Measurements from ENCODE around the gene CRYBB3.

The CRYBB3 gene

DNA sequence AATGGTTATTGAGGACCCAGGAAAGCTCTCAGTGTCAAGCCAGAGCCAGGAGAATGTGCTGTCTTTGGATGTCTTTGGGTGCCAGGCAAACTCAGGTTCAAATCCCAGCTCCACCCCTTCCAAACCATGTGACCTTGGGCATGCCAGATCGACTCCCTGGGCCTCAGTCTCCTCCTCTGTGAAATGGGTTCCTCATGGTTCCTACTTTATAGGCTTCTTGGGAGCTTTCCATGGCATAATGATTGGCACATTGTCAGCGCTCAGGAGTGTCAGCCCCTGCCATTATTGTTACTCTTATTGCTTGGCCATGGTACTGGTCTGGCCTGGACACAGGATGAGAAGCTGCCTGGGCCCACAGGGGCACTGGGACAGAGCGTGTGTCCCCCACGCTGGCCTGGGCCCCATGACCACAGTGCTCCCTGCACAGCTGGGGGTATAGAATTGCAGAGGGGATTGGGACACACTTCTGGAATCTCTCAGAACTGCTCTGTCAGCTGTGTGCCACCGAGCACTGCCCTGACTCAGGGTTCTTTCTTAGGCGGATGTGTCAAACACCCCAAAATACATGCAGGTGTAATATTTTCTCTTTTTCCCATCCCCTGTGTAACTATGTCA, 37.6 kb upstream of the CRYBB3 start:
- no peak overlapping the region for H3K27ac ChIP-seq

DNA sequence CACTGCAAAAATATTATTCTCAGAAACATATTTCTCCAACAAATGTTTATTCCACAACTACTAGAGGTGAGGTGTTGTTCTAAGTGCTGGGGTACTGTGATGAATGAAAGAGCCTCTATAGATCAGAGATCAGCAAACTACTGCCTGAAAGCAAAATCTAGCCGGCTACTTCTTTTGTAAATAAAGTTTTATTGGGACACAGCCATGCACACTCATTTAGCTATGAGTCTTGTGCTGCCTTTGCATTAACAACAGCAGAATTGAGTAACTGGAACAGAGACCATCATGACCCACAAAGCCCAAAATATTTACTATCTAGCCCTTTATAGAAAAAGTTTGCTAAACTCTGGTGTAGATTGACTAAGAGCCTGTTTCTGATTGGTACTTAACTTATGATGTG, 37.1 kb upstream of the CRYBB3 start:
- Histone ChIP-seq H3K27ac (no peak overlapping the region), H3K9me3 (ENCODE audit: low read depth, low read length) (no peaks in the 10 kb centered on the region), H3K4me3 (no peak overlapping the region), H3K9ac (ENCODE audit: insufficient read length) (no peak overlapping the region), H3K36me3 (ENCODE audit: insufficient read depth, low read length) (no peaks in the 10 kb centered on the region)
- TF ChIP-seq EZH2 (IDR thresholded peaks at IDR 0.05): no peak
- no peak for TF ChIP-seq POLR2AphosphoS5 (IDR thresholded peaks at IDR 0.05; ENCODE audit: borderline replicate concordance, low read depth, low read length)
- no peak for TF ChIP-seq FOXP2 (optimal IDR thresholded peaks at IDR 0.05; ENCODE audit: control extremely low read depth, extremely low read length, insufficient read depth)
- no peak for DNase-seq (ENCODE audit: low read depth, low spot score)

More for the DNA sequence above, 37.6 kb upstream of the CRYBB3 start:
- H3K9ac ChIP-seq (ENCODE audit: insufficient read length): no peak overlapping the region
- H3K4me3 ChIP-seq: no peak overlapping the region
- DNase-seq (ENCODE audit: low read depth, low spot score): no peak
- no peaks in the 10 kb centered on the region for H3K36me3 ChIP-seq (ENCODE audit: insufficient read depth, low read length)
- no peaks in the 10 kb centered on the region for H3K9me3 ChIP-seq (ENCODE audit: low read depth, low read length)
- no peak for TF ChIP-seq EZH2 (IDR thresholded peaks at IDR 0.05)
- TF ChIP-seq FOXP2 (optimal IDR thresholded peaks at IDR 0.05; ENCODE audit: control extremely low read depth, extremely low read length, insufficient read depth): no peak
- no peak for TF ChIP-seq POLR2AphosphoS5 (IDR thresholded peaks at IDR 0.05; ENCODE audit: borderline replicate concordance, low read depth, low read length)

DNA sequence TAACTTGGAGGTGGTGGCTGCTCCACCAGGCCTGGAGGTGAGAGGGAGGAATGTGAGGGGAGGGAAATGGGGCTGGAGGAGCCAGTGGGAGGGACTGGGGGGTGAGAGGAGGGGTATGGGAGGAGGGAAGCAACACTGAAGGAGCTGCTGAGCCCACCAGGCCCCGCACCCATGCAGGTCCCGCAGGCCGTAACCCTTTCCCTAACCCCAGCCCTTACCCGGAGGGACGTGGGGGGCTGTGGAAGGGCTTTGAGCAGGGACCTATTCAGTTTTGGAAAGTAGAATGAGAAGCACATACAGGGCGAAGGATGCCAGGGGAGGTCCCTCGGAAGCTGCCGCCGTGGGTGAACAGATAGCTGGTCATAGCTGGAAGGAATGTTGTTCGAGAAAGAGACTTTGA, 33.9 kb upstream of the CRYBB3 start:
- Histone ChIP-seq H3K9me3 (ENCODE audit: low read depth, low read length) (no peaks in the 10 kb centered on the region), H3K9ac (ENCODE audit: insufficient read length) (no peak overlapping the region), H3K36me3 (ENCODE audit: insufficient read depth, low read length) (no peaks in the 10 kb centered on the region), H3K27ac (no peak overlapping the region), H3K4me3 (no peak overlapping the region)
- TF ChIP-seq POLR2AphosphoS5 (IDR thresholded peaks at IDR 0.05; ENCODE audit: borderline replicate concordance, low read depth, low read length) (no peak), EZH2 (IDR thresholded peaks at IDR 0.05) (no peak), FOXP2 (optimal IDR thresholded peaks at IDR 0.05; ENCODE audit: control extremely low read depth, extremely low read length, insufficient read depth) (no peak)
- DNase-seq (ENCODE audit: low read depth, low spot score): no peak

DNA sequence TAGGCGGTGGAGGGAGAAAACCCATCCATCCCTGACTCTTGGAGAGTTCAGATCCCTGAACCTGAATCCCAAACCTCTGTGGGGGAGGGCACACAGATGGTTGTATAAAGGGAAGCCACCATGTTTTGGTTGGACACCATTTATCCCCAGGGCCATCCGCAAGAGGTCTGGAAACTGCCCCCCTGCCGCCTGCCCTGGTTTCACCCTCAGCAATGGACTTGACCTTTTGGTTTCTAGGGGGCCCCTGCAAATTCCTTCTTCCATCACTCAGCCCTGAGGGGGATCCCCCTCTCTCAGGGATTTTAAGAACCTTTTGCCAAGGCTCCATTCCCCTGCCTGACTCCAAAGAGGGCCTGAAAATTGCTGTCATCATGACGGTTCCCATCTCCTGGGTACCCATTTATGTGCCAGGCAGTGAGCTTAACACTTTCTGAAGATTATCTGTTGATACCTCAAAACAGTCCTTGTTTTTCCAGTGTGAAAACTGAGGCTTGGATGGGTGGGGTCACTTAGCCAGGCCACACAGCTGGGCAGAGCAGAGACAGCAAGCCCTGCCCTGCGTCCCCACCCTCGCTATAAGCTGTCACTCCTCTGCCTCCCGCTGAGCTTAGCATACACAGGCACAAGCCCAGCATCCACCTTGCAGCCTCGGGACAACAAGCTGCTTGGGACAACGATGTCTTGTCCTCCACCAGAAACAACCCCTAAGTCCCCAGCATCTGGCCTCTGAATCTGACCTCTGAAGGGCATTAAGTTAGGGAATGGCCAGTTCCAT, 33.2 kb upstream of the CRYBB3 start:
- Histone ChIP-seq H3K36me3 (ENCODE audit: insufficient read depth, low read length) (no peaks in the 10 kb centered on the region), H3K9me3 (ENCODE audit: low read depth, low read length) (no peaks in the 10 kb centered on the region), H3K27ac (no peak overlapping the region), H3K4me3 (no peak overlapping the region), H3K9ac (ENCODE audit: insufficient read length) (no peak overlapping the region)
- DNase-seq (ENCODE audit: low read depth, low spot score): no peak
- no peak for TF ChIP-seq EZH2 (IDR thresholded peaks at IDR 0.05)
- no peak for TF ChIP-seq POLR2AphosphoS5 (IDR thresholded peaks at IDR 0.05; ENCODE audit: borderline replicate concordance, low read depth, low read length)
- no peak for TF ChIP-seq FOXP2 (optimal IDR thresholded peaks at IDR 0.05; ENCODE audit: control extremely low read depth, extremely low read length, insufficient read depth)

DNA sequence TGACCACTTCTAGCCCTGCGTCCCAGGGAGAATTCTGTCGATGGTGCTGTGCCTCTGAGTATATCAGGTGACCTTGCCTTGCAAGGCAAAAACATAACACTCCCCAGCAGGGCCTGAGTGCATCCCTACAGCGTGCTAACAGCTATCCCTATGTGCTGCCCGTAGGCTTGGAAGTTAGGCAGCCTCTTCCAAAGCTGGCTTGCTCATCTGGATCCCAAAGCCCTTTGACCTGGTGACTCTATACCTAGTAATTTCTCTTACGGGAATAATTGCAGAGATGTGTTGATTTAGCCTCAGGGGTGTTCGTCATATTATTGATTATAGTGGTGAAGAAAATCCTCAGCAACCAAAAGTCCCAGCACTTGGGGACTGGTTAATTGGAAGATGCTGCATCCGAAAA, 32.6 kb upstream of the CRYBB3 start:
- TF ChIP-seq EZH2 (IDR thresholded peaks at IDR 0.05): no peak
- TF ChIP-seq POLR2AphosphoS5 (IDR thresholded peaks at IDR 0.05; ENCODE audit: borderline replicate concordance, low read depth, low read length): no peak
- no peak for TF ChIP-seq FOXP2 (optimal IDR thresholded peaks at IDR 0.05; ENCODE audit: control extremely low read depth, extremely low read length, insufficient read depth)
- H3K9ac ChIP-seq (ENCODE audit: insufficient read length): no peak overlapping the region
- no peak for DNase-seq (ENCODE audit: low read depth, low spot score)

DNA sequence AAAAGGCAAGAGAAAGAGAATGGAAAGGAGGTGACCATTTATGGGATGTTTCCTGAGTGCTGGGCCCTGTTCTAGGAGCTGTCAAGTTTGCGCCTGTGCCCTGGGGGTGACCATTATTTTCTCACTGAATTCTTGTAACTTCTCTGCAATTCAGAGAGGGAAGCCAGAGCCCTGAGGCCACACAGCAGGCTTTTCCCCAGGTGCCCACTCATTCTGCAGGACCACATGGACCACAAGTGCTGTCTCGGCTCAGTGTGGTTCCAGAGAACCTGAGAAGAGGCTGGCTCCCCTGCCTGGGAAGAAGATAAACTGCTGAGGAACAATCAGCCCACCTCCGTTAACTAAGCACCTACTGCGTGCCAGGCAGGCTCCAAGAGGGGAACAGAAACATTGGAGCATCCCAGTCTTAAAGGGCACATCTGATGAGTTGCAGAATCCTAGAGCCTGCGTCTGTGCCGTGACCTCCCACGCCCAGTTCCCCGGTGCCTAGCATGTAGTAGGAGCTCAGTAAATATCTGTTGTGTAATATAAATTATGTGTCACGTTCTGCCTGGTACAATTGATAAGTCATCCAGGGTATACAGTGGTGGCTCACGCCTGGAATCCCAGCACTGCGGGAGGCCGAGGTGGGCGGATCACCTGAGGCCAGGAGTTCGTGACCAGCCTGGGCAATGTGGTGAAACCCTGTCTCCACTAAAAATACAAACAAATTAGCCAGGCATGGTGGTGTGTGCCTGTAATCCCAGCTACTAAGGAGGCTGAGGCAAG, 31.6 kb upstream of the CRYBB3 start:
- no peak overlapping the region for H3K9ac ChIP-seq (ENCODE audit: insufficient read length)
- H3K4me3 ChIP-seq: no peak overlapping the region
- no peaks in the 10 kb centered on the region for H3K9me3 ChIP-seq (ENCODE audit: low read depth, low read length)
- H3K36me3 ChIP-seq (ENCODE audit: insufficient read depth, low read length): no peaks in the 10 kb centered on the region
- H3K27ac ChIP-seq: no peak overlapping the region
- DNase-seq (ENCODE audit: low read depth, low spot score): no peak
- no peak for TF ChIP-seq POLR2AphosphoS5 (IDR thresholded peaks at IDR 0.05; ENCODE audit: borderline replicate concordance, low read depth, low read length)

More for the DNA sequence above, 32.6 kb upstream of the CRYBB3 start:
- Histone ChIP-seq H3K27ac (no peak overlapping the region), H3K4me3 (no peak overlapping the region), H3K9me3 (ENCODE audit: low read depth, low read length) (no peaks in the 10 kb centered on the region), H3K36me3 (ENCODE audit: insufficient read depth, low read length) (no peaks in the 10 kb centered on the region)

DNA sequence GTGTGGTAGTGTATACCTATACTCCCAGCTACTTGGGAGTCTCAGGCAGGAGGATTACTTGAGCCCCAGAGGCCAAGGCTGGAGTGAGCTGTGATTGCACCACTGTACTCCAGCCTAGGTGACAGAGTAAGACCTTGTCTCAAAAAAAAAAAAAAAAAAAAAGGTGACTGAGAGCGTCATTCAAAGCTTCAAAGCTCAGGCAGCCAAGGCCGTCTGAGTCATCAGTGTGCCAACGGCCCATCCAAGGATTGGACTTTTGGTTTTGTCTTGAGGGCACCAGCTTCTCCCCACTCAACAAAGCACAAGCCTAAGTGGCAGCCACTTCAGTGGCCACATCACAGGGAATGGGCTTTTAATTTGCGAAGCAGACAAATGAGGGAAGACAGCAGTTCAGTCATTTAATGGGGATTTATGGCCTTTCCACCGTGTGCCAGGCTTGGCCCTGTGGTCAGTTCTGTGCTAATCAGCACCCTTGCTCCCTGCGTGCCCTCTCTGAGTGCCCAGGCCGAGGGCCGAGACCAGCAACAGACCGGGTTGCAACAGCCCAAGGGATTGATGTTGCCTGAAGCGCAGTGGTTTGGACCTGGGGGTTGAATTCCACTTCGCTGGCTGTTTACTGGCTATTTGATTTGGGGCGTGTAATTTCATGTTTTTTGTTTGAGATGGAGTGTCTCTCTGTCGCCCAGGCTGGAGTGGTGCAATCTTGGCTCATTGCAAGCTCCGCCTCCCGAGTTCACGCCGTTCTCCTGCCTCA, 30.2 kb upstream of the CRYBB3 start:
- no peak overlapping the region for H3K27ac ChIP-seq
- H3K9ac ChIP-seq (ENCODE audit: insufficient read length): no peak overlapping the region
- H3K36me3 ChIP-seq (ENCODE audit: insufficient read depth, low read length): no peaks in the 10 kb centered on the region
- no peaks in the 10 kb centered on the region for H3K9me3 ChIP-seq (ENCODE audit: low read depth, low read length)
- no peak overlapping the region for H3K4me3 ChIP-seq
- TF ChIP-seq FOXP2 (optimal IDR thresholded peaks at IDR 0.05; ENCODE audit: control extremely low read depth, extremely low read length, insufficient read depth) (no peak), EZH2 (IDR thresholded peaks at IDR 0.05) (no peak), POLR2AphosphoS5 (IDR thresholded peaks at IDR 0.05; ENCODE audit: borderline replicate concordance, low read depth, low read length) (no peak)
- DNase-seq (ENCODE audit: low read depth, low spot score): no peak
